IPS-NIHi7 (cell line): ENCODE measurements around the gene RNF187.
"Not testable (repeated sequence)": the region's sequence is repeated elsewhere in the genome, so short reads cannot be mapped to it uniquely, and the experiment has no call there.

Experiments used
- DNase-seq: peaks from one replicate; pipeline ENCODE4 v3.0.0; 2012; ENCODE audit warnings: mixed read lengths; ENCODE audit errors: extremely low spot score

RNF187 gene

DNA sequence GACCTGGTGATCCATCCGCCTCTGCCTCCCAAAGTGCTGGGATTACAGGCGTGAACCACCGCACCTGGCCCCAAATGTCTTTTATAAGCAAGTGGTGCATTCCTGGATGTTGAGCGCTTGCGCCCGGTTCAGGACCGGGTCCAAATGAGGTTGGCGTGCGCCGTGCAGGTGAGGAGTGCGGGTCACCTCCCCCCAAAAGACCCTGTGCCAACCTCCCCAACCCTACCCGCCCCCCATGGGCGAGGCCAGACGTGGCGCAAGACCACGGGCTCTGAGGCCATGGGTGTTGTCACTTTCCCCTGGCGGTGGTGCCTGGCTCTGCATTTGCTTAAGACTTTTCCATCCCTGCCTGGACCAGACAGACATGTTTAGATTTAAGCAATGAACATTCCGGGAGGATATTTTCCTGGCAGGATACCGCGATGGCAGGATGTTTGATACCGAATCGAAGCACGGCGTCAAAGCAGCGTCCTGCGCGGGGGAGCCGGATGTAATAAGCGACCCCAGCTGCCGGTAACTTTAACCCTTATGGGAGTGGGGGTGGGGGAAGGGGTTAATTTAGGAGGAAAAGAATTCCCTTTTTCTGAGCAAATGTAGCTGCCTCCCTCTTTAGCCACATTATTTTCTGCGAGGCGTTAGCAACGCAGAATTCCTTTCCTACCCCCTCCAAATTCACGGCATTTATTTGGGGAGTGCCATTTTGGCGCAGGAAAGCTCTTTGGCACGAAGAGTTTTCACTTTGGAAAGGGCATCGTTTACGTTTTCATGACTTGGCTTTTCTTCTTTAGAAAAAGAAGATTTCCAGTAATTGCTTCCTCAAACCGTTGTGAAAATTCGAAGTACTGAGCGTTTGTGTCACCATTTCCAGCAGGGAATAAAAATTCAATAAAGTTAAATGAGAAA, 27.8 kb upstream of the RNF187 start:
- DNase-seq, result peak; percentile 58

GRCh38 chr1:228460821-228461220, 26.4 kb upstream of the RNF187 start:
- DNase-seq, result no peak

DNA sequence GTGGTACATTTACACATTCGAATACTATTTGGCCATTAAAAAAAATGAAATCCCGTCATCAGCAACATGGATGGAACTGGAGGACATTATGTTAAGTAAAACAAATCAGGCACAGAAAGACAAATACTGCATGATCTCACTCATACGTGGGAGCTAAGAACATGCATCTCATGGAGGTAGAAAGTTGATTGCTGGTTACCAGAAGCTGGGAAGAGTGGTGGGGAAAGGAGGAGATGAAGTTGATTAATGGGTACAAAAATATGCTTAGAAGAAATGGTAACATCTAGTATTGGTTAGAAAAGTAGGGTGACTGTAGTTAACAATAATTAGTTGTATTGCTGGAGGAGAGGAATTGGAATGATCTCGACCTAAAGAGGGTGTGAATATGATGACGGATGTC, 24.6 kb upstream of the RNF187 start:
- DNase-seq, result no peak

DNA sequence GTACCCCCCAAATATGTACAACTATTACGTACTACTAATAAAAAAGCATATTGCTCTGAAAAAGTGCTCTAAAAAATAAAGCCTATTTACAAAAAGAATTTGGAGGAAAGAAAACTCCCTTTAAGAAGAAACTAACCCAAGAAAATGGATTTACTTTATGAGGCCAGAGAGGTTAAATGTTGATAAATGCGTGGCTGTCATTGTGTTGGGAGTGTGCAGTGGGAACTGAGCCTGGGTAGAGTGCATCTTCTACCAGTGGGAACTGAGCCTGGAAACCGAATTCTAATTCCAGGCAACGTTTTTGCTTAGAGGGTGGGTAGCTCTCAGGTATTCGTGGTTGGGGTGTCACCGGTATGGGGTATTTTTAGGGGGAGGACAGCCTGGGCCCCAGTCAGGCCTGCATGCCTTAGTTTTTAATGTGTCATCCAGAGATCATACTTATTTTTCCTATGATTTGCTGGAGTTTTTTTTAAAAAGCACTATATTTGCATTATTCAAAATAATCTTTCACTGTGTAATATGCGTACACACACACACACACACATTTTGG, 24.1 kb upstream of the RNF187 start:
- DNase-seq, result no peak

DNA sequence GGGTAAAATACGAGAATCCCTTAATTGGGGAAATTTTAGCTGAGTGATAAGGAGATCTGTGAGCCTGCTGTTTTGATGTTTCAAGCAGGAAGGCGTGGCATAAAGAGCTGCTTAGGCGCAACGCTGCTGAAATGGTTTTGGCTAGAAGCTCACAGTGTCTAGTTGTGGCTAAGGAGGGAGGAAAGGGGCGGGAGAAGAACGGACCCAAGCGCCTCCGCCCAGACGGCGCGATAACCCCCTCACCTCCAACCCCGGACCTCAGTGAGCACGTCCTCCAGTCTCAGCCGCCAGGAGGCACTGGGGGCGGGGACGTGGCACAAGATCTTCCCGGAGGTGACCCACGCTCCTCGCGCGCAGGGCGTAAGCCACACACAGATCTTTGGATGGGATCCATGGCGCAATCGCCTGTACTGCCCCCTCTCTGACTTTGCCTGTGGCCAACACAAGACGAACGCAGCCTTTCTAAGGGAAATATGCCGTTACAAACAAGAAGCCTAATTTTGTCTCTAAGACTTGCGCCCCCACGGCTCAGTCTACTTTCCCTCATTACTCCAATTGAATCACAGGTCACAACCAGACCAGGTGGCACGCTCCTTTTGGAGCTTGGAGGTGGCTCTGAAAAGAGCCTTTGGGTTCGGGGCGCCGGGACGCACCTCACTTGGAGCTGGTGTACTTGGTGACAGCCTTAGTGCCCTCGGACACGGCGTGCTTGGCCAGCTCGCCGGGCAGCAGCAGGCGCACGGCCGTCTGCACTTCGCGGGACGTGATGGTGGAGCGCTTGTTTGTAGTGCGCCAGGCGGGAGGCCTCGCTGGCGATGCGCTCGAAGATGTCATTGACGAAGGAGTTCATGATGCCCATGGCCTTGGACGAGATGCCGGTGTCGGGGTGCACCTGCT, 23.4 kb upstream of the RNF187 start:
- peak; percentile 58 for DNase-seq

- DNase-seq, result peak; percentile 71
These were observed 22.6 kb upstream of the RNF187 start for GRCh38 chr1:228464487-228464983.

DNA sequence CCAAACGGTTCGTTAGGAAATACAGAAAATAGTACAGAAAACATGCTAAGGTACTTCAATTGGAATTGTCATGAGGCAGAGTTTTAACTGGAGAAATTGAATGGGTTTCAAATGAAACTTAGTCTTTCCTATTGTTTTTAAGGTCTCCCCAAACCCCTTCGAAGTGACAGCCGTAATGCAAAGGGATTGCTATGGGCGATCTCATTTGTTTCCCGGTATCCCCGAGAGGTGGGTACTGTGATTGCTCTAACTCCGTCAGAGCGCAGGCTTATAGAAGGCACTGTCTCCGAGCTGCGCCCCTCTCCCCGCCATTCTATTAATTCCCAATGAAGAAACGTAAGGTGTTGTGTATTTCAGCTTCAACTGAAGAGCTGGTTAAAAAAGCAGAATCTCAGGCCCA, 22.0 kb upstream of the RNF187 start:
- DNase-seq, result no peak

GRCh38 chr1:228465571-228466146, 21.5 kb upstream of the RNF187 start:
- no peak for DNase-seq

- DNase-seq, result not testable (repeated sequence)
These were observed 19.0 kb upstream of the RNF187 start for GRCh38 chr1:228468188-228468587.

GRCh38 chr1:228469413-228470162, 17.6 kb upstream of the RNF187 start:
- no peak for DNase-seq

DNA sequence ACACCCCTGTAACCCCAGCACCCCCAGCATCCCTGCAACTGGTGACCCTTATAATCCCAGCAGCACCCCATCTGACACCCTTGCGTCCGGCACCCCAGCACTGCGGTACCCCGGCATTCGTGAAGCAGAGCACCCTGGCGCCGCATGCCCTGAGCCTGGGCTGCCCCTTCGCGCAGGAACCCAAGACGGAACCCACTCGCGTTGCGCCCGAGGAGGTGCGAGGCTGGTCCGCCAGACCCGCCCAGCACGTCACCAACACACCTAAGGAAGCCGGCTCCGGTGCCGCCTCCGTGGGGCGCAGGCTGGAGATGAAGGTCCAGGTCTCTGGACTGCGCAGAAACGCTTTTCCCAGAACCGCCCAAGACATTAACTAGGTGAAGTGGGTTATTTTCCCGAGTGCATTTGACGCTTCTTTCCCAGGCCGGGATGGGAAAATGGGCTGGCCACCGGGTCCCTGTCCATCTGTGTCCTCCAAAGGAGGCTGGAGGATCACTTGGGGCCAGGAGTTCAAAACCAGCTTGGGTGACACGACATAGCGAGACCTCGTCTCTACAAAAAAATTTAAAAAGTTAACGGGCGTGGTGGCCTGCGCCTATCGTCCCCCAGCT, 15.9 kb upstream of the RNF187 start:
- no peak for DNase-seq

GRCh38 chr1:228471762-228472398, 15.3 kb upstream of the RNF187 start:
- peak; percentile 60 for DNase-seq

DNA sequence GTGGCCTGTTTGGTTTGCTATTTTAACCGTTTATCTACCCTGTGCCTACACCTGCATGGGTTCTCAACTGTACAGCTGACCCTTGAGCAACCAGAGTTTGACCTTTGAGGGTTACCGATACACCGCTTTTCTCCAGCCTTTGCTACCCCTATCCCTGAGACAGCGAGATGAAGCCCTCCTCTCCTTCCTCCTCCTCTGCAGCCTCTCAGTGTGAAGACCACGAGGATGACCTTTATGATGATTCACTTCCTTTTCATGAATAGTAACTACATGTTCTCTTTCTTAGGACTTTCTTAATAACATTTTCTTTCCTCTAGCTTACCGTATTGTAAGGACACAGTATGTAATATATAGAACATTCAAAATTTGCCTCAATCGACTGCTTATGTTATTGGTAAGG, 14.5 kb upstream of the RNF187 start:
- DNase-seq, result no peak

DNA sequence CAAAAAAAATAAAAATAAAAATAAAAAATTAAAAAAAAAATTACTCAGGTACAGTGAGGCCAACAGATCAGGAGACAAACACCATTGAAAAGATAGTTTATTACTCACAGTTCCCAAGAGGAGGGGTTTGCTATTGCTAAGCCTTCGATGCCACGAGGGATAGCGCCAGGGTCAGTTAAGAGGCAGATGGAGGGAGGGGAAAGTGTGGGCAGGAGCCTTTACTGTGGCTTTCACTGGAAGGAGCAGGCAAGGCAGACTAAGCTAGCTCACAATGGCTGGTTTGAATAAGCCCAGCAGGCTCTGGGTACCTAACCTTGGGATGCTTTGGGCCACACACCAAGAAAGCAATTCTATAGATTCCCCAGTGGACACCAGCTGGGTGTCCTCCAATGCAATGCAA, 12.7 kb upstream of the RNF187 start:
- DNase-seq, result no peak

GRCh38 chr1:228475812-228476211, 11.4 kb upstream of the RNF187 start:
- no peak for DNase-seq

DNA sequence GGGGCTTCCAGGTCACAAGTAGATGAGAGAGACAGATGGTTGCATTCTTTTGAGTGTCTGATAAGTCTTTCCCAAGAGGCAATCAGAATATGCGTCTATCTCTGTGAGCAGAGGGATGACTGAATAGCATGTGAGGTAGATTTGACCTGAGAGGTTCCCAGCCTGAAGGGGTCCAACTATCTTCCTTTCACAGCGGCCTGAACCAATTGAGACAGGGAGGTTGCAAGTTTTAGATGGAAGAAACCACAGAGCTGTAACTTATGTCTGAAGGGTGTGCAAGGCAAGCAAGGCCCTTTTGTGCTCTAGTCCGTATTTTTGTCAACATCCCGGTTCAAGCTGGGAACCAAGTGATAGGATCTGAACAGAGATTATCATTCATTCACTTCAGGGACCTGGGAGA, 9.9 kb upstream of the RNF187 start:
- DNase-seq, result no peak

DNA sequence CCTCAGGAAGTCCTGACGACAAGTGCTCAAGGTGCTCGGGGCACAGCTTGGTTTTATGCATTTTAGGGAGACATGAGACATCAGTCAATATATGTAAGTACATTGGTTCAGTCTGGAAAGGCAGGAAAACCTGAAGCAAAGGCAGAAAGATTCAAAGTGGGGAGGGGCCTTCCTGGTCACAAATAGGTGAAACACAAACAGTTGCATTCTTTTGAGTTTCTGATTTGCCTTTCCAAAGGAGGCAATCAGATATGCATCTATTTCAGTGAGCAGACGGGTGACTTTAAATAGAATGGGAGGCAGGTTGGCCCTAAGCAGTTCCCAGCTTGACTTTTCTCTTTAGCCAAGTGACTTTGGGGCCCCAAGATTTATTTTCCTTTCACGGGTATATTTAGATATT, 8.9 kb upstream of the RNF187 start:
- DNase-seq, result no peak

GRCh38 chr1:228478912-228479711, 8.1 kb upstream of the RNF187 start:
- peak; percentile 36 for DNase-seq

- no peak for DNase-seq
These were observed 3.4 kb upstream of the RNF187 start for GRCh38 chr1:228483789-228484188.
